Measurements from ENCODE around the gene ARHGDIA.

Gene ARHGDIA

DNA sequence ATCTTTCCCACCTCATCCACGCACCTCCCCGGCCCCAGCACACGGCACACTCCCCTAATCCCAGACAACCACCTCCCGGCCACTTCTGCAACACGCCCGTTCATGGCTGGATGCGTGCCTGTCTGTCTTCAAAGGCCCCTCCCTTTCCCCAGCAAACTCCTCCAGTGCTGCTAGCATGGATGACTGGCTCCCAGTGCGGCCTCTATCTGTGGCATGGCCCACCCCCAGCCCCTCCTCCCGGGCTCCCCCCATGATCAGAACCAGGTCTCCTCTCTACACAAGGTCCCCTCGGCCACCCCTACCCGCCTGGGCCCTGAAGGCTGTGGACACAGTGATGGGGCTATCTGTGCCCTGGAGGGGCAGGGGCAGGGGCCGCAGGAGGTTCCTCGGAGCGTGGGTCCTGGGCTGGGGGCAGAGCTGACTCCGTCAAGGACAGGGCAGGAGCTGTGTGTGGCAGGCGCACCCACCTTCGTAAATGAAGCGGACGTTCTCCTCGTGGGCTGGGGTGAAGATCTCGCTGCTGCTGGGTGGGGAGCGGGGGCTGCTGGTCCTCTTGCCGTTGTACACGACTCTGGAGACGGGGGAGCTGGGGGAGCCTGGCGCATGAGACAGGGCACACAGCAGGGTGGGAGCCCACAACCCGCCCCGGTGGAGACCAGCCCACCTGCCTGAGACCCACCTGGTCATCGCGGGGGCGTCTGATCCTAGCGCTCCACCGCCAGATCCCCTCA is 47.2 kb downstream of the ARHGDIA start:
- DNase-seq (ENCODE audit: extremely low spot score) = no peak
- ChIA-PET POLR2A (interaction anchor here (0.9 kb wide), 1 partner anchor 9 kb away, joined by 4 read pairs; the partner anchor contains the start of gene MCRIP1), CTCF (interaction anchor here (0.6 kb wide), 1 partner anchor 271 kb away, joined by 3 read pairs; no protein-coding TSS in a partner anchor)
- TF ChIP-seq FOXK2 (IDR thresholded peaks at IDR 0.05) (no peak), LEF1 (IDR thresholded peaks at IDR 0.05; ENCODE audit: borderline replicate concordance) (no peak), SP1 (IDR thresholded peaks at IDR 0.05) (no peak), BHLHE40 (IDR thresholded peaks at IDR 0.05; ENCODE audit: borderline replicate concordance) (no peak), SUZ12 (IDR thresholded peaks at IDR 0.05) (no peak), ELF4 (IDR thresholded peaks at IDR 0.05) (no peak), CTBP1 (IDR thresholded peaks at IDR 0.05; ENCODE audit: borderline replicate concordance) (no peak)

GRCh38 chr17:81822996-81823819 is 47.9 kb downstream of the ARHGDIA start:
- ChIA-PET POLR2A (interaction anchor here (0.8 to 1.7 kb wide), 2 partner anchors 10 to 102 kb away, joined by 3 to 16 read pairs; partner anchors contain the start of gene MCRIP1), CTCF (interaction anchor here (0.6 kb wide), 1 partner anchor 270 kb away, joined by 3 read pairs; no protein-coding TSS in a partner anchor)
- TF ChIP-seq TARDBP (IDR thresholded peaks at IDR 0.05) = no peak
- no peak for TF ChIP-seq ELF4 (IDR thresholded peaks at IDR 0.05)
- no peak for TF ChIP-seq HDGF (IDR thresholded peaks at IDR 0.05; ENCODE audit: borderline replicate concordance)
- TF ChIP-seq ZNF384 (IDR thresholded peaks at IDR 0.05) = no peak
- TF ChIP-seq, protein P1, sequence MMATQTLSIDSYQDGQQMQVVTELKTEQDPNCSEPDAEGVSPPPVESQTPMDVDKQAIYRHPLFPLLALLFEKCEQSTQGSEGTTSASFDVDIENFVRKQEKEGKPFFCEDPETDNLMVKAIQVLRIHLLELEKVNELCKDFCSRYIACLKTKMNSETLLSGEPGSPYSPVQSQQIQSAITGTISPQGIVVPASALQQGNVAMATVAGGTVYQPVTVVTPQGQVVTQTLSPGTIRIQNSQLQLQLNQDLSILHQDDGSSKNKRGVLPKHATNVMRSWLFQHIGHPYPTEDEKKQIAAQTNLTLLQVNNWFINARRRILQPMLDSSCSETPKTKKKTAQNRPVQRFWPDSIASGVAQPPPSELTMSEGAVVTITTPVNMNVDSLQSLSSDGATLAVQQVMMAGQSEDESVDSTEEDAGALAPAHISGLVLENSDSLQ (IDR thresholded peaks at IDR 0.05) = no peak
- TF ChIP-seq CTBP1 (IDR thresholded peaks at IDR 0.05; ENCODE audit: borderline replicate concordance) = no peak
- no peak for TF ChIP-seq SP1 (IDR thresholded peaks at IDR 0.05)
- TF ChIP-seq FOXK2 (IDR thresholded peaks at IDR 0.05) = no peak
- no peak for TF ChIP-seq SUZ12 (IDR thresholded peaks at IDR 0.05)
- TF ChIP-seq NFRKB (IDR thresholded peaks at IDR 0.05) = no peak
- TF ChIP-seq LEF1 (IDR thresholded peaks at IDR 0.05; ENCODE audit: borderline replicate concordance) = no peak
- TF ChIP-seq FOXM1 (IDR thresholded peaks at IDR 0.05; ENCODE audit: borderline replicate concordance) = no peak
- no peak for TF ChIP-seq L3MBTL2 (conservative IDR thresholded peaks at IDR 0.05)
- no peak for TF ChIP-seq BHLHE40 (IDR thresholded peaks at IDR 0.05; ENCODE audit: borderline replicate concordance)
- no peak for TF ChIP-seq FOXA1 (IDR thresholded peaks at IDR 0.05)
- DNase-seq (ENCODE audit: extremely low spot score) = no peak

DNA sequence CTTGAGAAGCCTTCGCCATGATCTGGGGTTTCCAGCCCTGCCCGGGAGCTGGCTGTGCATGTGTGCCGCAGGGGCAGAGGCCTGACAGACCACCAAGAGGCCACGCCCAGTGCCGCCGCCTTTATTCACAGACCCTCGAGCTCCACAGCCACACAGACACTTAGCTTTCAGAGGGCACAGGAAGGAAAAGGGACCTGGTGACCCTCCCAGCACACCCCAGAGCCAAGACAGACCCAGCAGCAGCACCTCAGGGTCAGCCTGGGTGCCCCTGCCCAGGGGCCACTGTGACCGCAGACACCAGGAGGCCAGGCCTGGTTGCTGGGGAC is 48.9 kb downstream of the ARHGDIA start:
- DNase-seq (ENCODE audit: extremely low spot score) = no peak
- ChIA-PET CTCF (interaction anchor here (0.6 kb wide), 1 partner anchor 45 kb away, joined by 4 read pairs; no protein-coding TSS in a partner anchor), POLR2A (interaction anchor here (0.8 to 1.7 kb wide), 2 partner anchors 11 to 101 kb away, joined by 3 to 16 read pairs; partner anchors contain the start of gene MCRIP1)
- TF ChIP-seq HDGF (IDR thresholded peaks at IDR 0.05; ENCODE audit: borderline replicate concordance) (no peak), SP1 (IDR thresholded peaks at IDR 0.05) (no peak), FOXM1 (IDR thresholded peaks at IDR 0.05; ENCODE audit: borderline replicate concordance) (no peak), SUZ12 (IDR thresholded peaks at IDR 0.05) (no peak), FOXA1 (IDR thresholded peaks at IDR 0.05) (no peak), BHLHE40 (IDR thresholded peaks at IDR 0.05; ENCODE audit: borderline replicate concordance) (no peak), CTBP1 (IDR thresholded peaks at IDR 0.05; ENCODE audit: borderline replicate concordance) (no peak), NFRKB (IDR thresholded peaks at IDR 0.05) (no peak), ARNT (IDR thresholded peaks at IDR 0.05) (no peak), L3MBTL2 (conservative IDR thresholded peaks at IDR 0.05) (no peak), LEF1 (IDR thresholded peaks at IDR 0.05; ENCODE audit: borderline replicate concordance) (no peak), TARDBP (IDR thresholded peaks at IDR 0.05) (no peak), ZNF384 (IDR thresholded peaks at IDR 0.05) (no peak), FOXK2 (IDR thresholded peaks at IDR 0.05) (no peak), ELF4 (IDR thresholded peaks at IDR 0.05) (no peak)
- TF ChIP-seq, protein P1 (IDR thresholded peaks at IDR 0.05) = no peak

DNA sequence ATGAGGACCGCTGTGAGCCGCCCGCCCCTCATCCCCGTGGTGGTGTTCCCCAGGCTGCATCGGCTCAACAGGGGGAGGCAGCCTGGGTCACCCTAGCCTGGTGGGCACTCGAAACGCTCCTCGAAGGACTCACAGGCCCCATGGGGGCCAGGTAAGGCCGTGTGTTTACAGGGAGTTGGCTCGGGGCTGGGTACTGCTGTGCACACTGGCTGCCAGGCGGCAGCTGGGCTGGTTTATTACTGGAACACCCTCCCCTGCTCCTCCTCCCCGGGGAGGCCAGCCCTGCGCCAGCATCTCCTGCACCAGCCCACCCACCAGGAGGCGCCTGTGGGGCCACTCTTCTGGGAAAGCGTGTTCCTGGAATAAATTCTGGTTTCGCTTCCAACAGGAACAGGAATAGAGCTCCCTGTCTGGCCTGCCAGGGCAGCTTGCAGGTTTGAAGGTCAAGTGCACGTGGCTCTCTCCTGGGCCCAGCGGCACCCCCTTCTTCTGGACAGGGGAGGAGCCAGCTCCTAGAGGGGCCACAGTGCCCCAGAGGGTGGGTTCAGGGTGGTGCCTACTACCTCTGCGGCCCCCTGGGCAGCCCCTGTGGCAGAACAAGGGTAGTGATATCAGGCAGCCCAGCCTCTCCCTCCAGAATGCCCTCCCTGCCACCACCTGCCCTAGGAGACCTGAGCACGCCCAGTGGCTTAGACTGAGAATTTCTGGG is 49.4 kb downstream of the ARHGDIA start:
- peak; percentile 82 for DNase-seq (ENCODE audit: extremely low spot score)
- POLR2A ChIA-PET = interaction anchor here (1.7 kb wide), 1 partner anchor 11 kb away, joined by 16 read pairs; the partner anchor contains the start of gene MCRIP1

More for the DNA sequence above, 49.4 kb downstream of the ARHGDIA start:
- CTCF ChIA-PET = interaction anchor here (0.6 kb wide), 1 partner anchor 45 kb away, joined by 4 read pairs; no protein-coding TSS in a partner anchor
- TF ChIP-seq LEF1 (IDR thresholded peaks at IDR 0.05; ENCODE audit: borderline replicate concordance) (no peak), FOXM1 (IDR thresholded peaks at IDR 0.05; ENCODE audit: borderline replicate concordance) (no peak), BHLHE40 (IDR thresholded peaks at IDR 0.05; ENCODE audit: borderline replicate concordance) (no peak), L3MBTL2 (conservative IDR thresholded peaks at IDR 0.05) (no peak), CTBP1 (IDR thresholded peaks at IDR 0.05; ENCODE audit: borderline replicate concordance) (no peak), TARDBP (IDR thresholded peaks at IDR 0.05) (no peak), ARNT (IDR thresholded peaks at IDR 0.05) (no peak), ELF4 (IDR thresholded peaks at IDR 0.05) (no peak), NFRKB (IDR thresholded peaks at IDR 0.05) (no peak), HDGF (IDR thresholded peaks at IDR 0.05; ENCODE audit: borderline replicate concordance) (no peak), SP1 (IDR thresholded peaks at IDR 0.05) (no peak), SUZ12 (IDR thresholded peaks at IDR 0.05) (no peak), FOXA1 (IDR thresholded peaks at IDR 0.05) (no peak), FOXK2 (IDR thresholded peaks at IDR 0.05) (no peak), ZNF384 (IDR thresholded peaks at IDR 0.05) (no peak)
- TF ChIP-seq, protein P1 (IDR thresholded peaks at IDR 0.05) = no peak

All from HEK293T (cell line).